WTC11 (cell line): Measurements from ENCODE around the gene NUDT4B. TPM values are rescaled to one million over a fixed set of nuclear protein-coding genes. Genes with fewer than 3 reads are reported as not detected.
"Not testable (repeated sequence)": the region's sequence is repeated elsewhere in the genome, so short reads cannot be mapped to it uniquely, and the experiment has no call there.

Experiments
- ATAC-seq: fragments of 200-7000 bp; cut with Tn5 transposase; 2 replicates; pipeline ENCODE4 v1.10.0; 2021; ENCODE audit warnings: mild to moderate bottlenecking, moderate library complexity
- CTCF ChIA-PET: fragments of 300-600 bp; sonication (Branson Sonifier 250); formaldehyde crosslinking; loops from one replicate; lab custom pipeline; 2021; ENCODE audit warnings: antibody characterized with exemption; lab: Charles Lee
- POLR2A ChIA-PET: fragments of 350-600 bp; sonication (Branson Sonifier 250); formaldehyde crosslinking; loops from one replicate; lab custom pipeline; 2021; ENCODE audit warnings: antibody characterized with exemption; lab: Charles Lee
- DNase-seq: peaks from one replicate; pipeline ENCODE4 v3.0.0; 2021; ENCODE audit warnings: low spot score
- H3K27ac Mint-ChIP-seq: 2 replicates; pipeline ENCODE4 v1.8.0; 2021; ENCODE audit warnings: mixed read lengths
- H3K27me3 Mint-ChIP-seq: 2 replicates; pipeline ENCODE4 v1.8.0; 2021; ENCODE audit warnings: low read depth, mild to moderate bottlenecking, moderate library complexity, mixed read lengths
- H3K36me3 Mint-ChIP-seq: 2 replicates; pipeline ENCODE4 v1.8.0; 2021; ENCODE audit warnings: mixed read lengths
- H3K4me1 Mint-ChIP-seq: 2 replicates; pipeline ENCODE4 v1.8.0; 2022; ENCODE audit warnings: mixed read lengths
- H3K4me3 Mint-ChIP-seq: 2 replicates; pipeline ENCODE4 v1.8.0; 2021; ENCODE audit warnings: mild to moderate bottlenecking, moderate library complexity, mixed read lengths
- H3K9me3 Mint-ChIP-seq: 2 replicates; pipeline ENCODE4 v1.8.0; 2021; ENCODE audit warnings: mixed read lengths
- total RNA-seq: library from RNA; stranded (reverse); gene quantifications from 3 replicates; pipeline ENCODE4 v1.2.3, GENCODE V29; 2021

The NUDT4B gene
- total RNA-seq, 1 experiment from 2014 or later: not detected

DNA sequence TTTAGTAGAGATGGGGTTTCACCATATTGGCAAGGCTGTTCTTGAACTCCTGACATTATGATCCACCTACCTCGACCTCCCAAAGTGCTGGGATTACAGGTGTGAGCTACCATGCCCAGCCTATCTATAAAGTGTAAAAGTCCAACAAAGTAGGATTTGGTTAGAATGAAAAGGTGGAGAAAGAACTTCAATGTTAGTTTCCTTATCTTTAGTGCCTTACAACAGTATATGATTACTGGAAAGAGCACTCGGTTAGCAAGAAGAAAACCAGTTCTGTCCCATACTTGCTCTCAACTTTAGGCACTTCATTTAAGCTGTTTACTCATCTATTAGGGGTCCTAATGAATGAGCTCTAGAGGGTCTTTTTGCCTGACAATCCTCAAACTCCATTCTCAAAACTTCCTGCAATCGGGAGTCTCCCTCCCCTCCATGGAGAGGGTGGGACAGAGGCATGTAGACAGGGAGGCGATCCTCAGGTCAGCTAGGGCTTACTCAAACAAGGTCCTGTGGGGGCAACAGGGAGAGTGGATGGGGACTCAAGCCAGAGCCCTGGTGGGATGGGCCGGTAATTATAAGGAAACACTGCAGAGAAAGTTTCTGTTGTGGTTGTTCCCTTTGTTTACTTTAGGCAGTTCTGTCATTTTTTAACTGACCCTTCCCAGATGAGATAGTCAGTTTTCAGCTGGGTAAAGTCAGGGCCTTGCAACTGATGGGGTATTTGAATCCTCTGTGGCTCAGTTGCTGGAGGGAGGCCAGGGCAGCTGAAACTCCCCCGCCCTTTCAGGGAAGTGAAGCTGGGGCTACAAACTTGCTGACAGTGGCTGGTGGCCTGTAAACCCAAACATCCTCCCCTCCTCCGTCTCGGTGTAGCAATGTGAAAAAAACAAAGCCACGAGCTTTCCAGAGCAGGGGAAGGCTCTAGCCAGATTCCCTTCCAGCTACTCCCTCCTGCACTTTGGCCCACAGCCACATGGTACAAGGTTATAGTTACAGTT is 4.6 kb upstream of the NUDT4B start:
- H3K27me3 Mint-ChIP-seq, H3K4me3 Mint-ChIP-seq, DNase-seq, H3K27ac Mint-ChIP-seq, H3K9me3 Mint-ChIP-seq, H3K4me1 Mint-ChIP-seq, CTCF ChIA-PET, POLR2A ChIA-PET, H3K36me3 Mint-ChIP-seq: not testable (repeated sequence)
- peak; percentile 13; the same call in 1 of the 2 replicates for ATAC-seq

DNA sequence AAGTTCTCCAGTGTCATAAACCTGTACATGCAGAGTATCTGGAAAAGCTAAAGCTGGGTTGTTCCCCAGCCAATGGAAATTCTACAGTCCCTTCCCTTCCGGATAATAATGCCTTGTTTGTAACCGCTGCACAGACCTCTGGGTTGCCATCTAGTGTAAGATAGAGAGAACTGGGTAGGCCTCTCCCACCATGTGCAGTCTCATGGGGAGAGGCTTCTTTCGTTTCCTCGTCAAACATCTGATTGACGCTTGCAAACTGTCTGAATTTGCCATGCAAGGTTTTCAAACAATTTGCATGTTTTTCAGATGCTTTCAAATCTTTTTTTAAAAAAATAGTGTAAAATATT is 734 bp downstream of the NUDT4B start:
- CTCF ChIA-PET, H3K36me3 Mint-ChIP-seq, H3K27ac Mint-ChIP-seq, POLR2A ChIA-PET, H3K4me1 Mint-ChIP-seq, DNase-seq, H3K9me3 Mint-ChIP-seq, H3K27me3 Mint-ChIP-seq, H3K4me3 Mint-ChIP-seq: not testable (repeated sequence)
- peak; percentile 93 for ATAC-seq

DNA sequence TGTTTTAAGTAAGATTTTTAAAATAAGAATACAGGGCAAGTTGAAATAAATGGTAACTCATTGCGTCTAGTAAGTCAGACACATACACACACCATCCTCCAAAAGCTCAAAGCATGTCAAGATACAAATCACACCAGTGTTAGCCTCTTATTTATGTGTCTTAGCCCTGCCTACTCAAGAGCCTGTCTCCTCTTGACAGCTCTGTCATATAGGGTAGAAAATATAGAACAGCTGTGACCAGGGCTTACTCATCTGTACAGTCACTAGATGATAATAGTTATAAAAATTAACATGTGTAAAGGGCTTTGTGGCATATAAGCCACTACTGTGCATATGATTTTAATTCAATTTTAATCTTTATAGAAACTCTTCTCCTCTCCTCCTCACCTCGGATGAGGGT is 7.7 kb downstream of the NUDT4B start:
- H3K4me3 Mint-ChIP-seq, H3K9me3 Mint-ChIP-seq, ATAC-seq, POLR2A ChIA-PET, H3K36me3 Mint-ChIP-seq, CTCF ChIA-PET, H3K27ac Mint-ChIP-seq, DNase-seq, H3K4me1 Mint-ChIP-seq, H3K27me3 Mint-ChIP-seq: not testable (repeated sequence)

DNA sequence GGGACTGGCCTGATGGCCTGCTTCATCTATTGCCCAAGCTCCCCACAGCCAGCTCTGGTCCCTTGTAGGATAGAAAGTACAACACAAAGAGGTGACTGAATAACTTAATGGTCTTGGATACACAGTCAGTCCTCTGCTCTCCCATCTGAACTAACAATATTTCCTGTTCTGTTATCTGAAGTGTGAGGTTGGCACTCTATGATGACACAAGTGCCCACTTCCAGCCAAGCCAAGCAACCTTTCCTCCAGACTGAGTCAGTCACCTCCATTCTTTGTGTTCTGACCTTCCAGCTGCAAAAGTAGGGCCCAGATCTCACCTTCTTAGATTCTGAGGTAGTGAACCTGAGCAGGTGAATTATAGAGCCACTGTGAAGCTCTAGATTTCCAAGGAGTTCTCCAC is 8.9 kb downstream of the NUDT4B start:
- POLR2A ChIA-PET, H3K9me3 Mint-ChIP-seq, H3K4me1 Mint-ChIP-seq, CTCF ChIA-PET, H3K27ac Mint-ChIP-seq, H3K36me3 Mint-ChIP-seq, DNase-seq, H3K4me3 Mint-ChIP-seq, H3K27me3 Mint-ChIP-seq, ATAC-seq: not testable (repeated sequence)

DNA sequence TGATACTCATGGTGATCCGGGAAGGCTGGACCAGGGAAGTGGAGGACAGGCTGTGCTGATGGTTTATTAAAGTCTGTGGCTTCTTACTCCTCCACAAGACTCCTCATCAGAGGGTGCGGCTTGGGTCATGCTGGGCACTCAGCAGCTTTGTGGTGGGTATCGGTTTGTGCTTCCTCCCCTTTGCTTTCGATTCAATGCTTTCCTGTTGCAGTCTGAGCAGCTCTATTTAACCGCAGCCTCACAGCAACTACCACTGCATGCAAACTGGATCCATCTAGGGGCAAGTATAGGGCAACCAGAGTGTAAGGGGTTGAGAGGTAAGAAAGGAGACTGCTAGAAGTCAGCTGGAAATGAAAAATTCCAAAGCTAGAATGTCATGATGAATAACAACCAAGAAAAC is 9.8 kb downstream of the NUDT4B start:
- H3K27me3 Mint-ChIP-seq, H3K4me3 Mint-ChIP-seq, H3K27ac Mint-ChIP-seq, ATAC-seq, POLR2A ChIA-PET, H3K36me3 Mint-ChIP-seq, CTCF ChIA-PET, H3K9me3 Mint-ChIP-seq, DNase-seq, H3K4me1 Mint-ChIP-seq: not testable (repeated sequence)

DNA sequence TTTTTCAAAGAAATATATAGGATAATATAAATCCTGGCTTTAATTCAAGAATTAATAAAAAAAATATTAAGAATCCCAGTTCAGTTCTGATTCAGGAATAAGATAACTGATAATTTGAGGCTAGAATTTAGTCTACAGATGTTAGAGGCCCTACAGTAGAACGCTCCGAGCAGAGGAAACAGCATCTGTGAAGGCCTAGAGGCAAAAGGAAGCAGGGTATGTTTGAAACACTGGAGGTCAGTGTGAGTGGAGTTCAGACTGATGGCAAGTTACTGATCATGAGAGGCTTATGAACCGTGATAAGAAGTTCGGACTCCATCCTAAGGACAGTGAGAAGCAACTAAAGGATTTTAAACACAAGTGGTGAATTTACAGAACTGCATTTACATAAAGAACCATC is 10.4 kb downstream of the NUDT4B start:
- H3K9me3 Mint-ChIP-seq, H3K27ac Mint-ChIP-seq, H3K36me3 Mint-ChIP-seq, CTCF ChIA-PET, DNase-seq, H3K27me3 Mint-ChIP-seq, H3K4me1 Mint-ChIP-seq, POLR2A ChIA-PET, ATAC-seq, H3K4me3 Mint-ChIP-seq: not testable (repeated sequence)

DNA sequence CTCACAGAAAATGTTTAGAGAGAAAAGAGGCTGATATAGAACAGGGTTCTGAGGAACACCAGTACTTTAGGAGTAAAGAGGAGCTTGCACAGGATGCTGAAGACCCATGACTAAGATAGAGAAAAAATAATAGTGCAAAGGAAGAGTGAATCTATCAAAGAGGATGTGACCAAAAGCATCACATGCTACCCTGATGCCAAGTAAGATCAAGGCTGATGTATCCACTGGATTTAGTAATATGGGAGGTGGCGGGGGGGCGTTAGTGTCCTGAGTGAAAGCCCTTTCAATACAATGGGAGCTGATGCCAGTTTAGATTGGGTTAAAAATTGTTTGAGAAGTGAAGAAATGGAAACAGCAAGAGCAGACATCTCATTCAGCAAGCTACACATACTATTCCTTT is 11.2 kb downstream of the NUDT4B start:
- H3K27me3 Mint-ChIP-seq, ATAC-seq, H3K4me3 Mint-ChIP-seq, H3K9me3 Mint-ChIP-seq, H3K4me1 Mint-ChIP-seq, H3K27ac Mint-ChIP-seq, H3K36me3 Mint-ChIP-seq, POLR2A ChIA-PET, CTCF ChIA-PET: not testable (repeated sequence)
- DNase-seq: peak; percentile 1

DNA sequence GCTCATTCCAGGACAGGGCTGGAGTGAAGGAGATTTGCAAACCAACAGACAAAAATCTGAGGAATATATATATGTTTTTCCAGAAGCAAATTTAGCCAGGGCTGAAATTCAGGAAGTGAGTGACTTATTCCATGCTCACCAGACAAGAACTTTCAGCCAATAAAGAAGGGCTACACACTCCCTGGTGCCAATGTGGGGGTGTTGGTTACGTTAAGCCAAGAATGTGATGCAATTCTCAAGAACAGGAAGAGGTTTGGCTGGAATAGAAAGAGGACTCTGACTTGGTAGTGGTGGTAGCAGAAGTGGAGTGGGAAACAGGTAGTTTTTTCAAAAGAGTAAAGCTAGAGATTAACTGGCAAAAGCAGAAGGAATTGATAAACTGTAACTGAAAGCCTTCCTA is 11.6 kb downstream of the NUDT4B start:
- H3K9me3 Mint-ChIP-seq, ATAC-seq, H3K27ac Mint-ChIP-seq, POLR2A ChIA-PET, CTCF ChIA-PET, H3K36me3 Mint-ChIP-seq, DNase-seq, H3K4me3 Mint-ChIP-seq, H3K4me1 Mint-ChIP-seq, H3K27me3 Mint-ChIP-seq: not testable (repeated sequence)

DNA sequence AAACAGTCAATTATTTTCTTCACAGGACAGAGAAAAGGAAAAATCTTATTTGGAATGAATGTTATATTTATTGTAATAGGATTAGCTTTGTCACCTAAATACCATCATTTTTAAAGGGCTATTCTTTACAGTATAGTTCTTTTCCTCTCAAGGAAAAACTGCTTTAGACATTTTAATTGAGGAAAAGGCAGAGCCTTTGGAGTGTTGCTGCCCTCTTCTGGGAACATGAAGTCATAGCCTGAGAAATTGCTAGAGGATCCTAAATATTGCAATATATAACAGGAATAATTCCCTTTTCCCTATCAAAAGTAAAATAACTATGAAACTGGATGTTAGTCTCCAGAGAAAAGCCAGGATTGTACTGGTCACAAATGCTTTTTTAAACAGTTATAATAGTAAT is 12.8 kb downstream of the NUDT4B start:
- POLR2A ChIA-PET, H3K27me3 Mint-ChIP-seq, H3K4me3 Mint-ChIP-seq, DNase-seq, CTCF ChIA-PET, H3K36me3 Mint-ChIP-seq, H3K27ac Mint-ChIP-seq, H3K4me1 Mint-ChIP-seq, H3K9me3 Mint-ChIP-seq: not testable (repeated sequence)
- peak; percentile 52 for ATAC-seq

DNA sequence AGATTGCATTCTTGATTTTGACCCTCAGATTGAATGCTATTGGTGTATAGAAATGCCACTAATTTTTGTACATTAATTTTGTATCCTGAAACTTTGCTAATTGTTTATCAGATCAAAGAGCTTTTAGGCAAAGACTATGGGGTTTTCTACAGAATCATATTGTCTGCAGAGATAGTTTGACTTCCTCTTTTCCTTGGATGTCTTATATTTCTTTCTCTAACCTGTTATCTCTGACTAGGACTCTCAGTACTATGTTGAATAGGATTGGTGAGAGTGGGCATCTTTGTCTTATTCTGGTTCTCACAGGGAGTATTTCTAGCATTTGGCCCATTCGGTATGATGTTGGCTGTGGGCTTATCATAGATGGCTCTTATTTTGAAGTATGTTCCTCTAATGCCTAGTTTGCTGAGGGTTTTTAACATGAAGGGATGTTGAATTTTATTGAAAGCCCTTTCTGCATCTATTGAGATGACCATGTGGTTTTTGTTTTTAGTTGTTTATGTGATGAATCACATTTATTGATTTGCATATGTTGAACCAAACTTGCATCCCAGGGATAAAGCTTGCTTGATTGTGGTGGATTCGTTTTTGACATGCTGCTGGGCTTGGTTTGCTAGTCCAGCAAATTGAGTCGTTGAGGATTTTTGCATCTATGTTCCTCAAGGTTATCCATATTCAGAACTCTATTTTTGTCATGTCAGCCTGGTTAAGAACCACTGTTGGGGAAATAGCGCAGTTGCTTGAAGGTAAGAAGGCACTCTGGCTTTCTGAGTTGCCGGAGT is 16.9 kb downstream of the NUDT4B start:
- H3K4me3 Mint-ChIP-seq, H3K27ac Mint-ChIP-seq, POLR2A ChIA-PET, ATAC-seq, H3K9me3 Mint-ChIP-seq, H3K27me3 Mint-ChIP-seq, CTCF ChIA-PET, H3K4me1 Mint-ChIP-seq, DNase-seq, H3K36me3 Mint-ChIP-seq: not testable (repeated sequence)

DNA sequence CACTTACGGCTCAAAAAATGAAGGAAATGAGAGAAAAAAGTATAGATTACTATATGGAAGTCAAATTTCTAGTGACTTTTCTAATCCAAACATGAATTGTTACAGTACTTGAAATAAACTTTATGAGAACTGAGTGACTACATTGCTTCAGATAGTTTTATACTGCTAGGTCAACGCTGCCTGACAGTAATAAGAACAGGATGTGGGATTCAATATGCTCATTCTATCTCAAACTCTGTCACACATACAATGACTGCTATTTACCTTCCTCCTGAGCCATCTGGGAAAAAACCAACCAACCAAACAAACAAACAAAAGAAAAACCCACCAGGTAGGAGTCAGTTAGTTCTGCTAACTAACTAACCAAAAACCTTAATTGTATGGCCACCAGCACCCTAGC is 20.0 kb downstream of the NUDT4B start:
- H3K4me1 Mint-ChIP-seq, CTCF ChIA-PET: not testable (repeated sequence)

DNA sequence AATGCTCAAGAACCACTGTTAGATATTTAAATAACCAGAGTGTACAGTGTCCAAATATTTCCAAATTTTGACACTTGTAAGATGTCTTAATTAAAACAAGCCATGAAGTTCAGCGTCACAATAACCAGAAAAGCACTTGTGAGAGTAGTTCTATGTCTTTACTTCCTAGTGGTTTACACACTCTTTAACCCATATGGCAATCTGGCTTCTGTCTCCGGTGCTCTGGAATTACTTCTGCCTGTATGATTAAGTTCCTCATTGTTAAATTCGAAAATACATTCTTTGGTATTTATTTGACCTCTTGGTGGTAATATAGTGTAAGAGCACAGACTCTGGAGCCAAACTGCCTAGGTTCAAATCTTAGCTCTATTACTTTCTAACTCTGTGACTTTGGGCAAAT is 20.9 kb downstream of the NUDT4B start:
- H3K9me3 Mint-ChIP-seq, CTCF ChIA-PET, POLR2A ChIA-PET, H3K27me3 Mint-ChIP-seq, H3K27ac Mint-ChIP-seq, ATAC-seq, H3K4me3 Mint-ChIP-seq, DNase-seq, H3K4me1 Mint-ChIP-seq, H3K36me3 Mint-ChIP-seq: not testable (repeated sequence)

More for the DNA sequence above, 20.0 kb downstream of the NUDT4B start:
- H3K27ac Mint-ChIP-seq, DNase-seq, H3K36me3 Mint-ChIP-seq, H3K27me3 Mint-ChIP-seq, ATAC-seq, H3K9me3 Mint-ChIP-seq, H3K4me3 Mint-ChIP-seq, POLR2A ChIA-PET: not testable (repeated sequence)
